NB4 (cell line): ENCODE data around the gene NIP7.

Source experiments
- DNase-seq: peaks from one replicate; pipeline ENCODE4 v3.0.0; 2010; ENCODE audit warnings: low read depth
- H3K4me3 ChIP-seq: one replicate; pipeline ENCODE4 v1.5.1; 2011; ENCODE audit warnings: mild to moderate bottlenecking, low read depth, low read length, moderate library complexity
- CTCF ChIP-seq: IDR thresholded peaks from one replicate; pipeline ENCODE4 v1.5.1; 2012; ENCODE audit warnings: low read depth, low read length
- MYC ChIP-seq: IDR thresholded peaks from 2 replicates; pipeline ENCODE4 v1.6.1; 2011; ENCODE audit warnings: low read depth, low read length
- POLR2A ChIP-seq: IDR thresholded peaks from 2 replicates; pipeline ENCODE4 v1.6.1; 2011; ENCODE audit warnings: mild to moderate bottlenecking; ENCODE audit not compliant: insufficient read length; ENCODE audit errors: extremely low read depth
- TF ChIP-seq, protein P1 (sequence below): IDR thresholded peaks from 2 replicates; pipeline ENCODE4 v1.6.1; 2011; ENCODE audit warnings: low read depth, low read length

The NIP7 gene

DNA sequence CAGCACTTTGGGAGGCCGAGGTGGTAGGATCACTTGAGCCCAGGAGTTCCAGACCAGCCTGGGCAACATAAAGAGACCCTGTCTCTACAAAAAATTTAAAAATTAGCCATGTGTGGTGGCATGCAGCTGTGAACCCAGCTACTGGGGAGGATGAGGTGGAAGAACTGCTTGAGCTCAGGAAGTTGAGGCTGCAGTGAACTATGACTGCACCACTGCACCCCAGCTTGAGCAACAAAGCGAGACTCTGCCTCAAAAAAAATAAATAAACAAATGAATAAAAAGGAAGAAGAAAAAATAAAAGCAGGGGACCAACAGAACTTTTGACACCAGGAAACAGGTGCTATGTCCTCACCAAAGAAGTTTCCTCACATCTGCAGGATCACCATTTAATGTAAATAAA, 32.0 kb downstream of the NIP7 start:
- DNase-seq = no peak
- no peak overlapping the region for H3K4me3 ChIP-seq
- TF ChIP-seq CTCF (no peak), POLR2A (no peak), MYC (no peak)
- TF ChIP-seq, protein P1, sequence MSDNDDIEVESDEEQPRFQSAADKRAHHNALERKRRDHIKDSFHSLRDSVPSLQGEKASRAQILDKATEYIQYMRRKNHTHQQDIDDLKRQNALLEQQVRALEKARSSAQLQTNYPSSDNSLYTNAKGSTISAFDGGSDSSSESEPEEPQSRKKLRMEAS = no peak

DNA sequence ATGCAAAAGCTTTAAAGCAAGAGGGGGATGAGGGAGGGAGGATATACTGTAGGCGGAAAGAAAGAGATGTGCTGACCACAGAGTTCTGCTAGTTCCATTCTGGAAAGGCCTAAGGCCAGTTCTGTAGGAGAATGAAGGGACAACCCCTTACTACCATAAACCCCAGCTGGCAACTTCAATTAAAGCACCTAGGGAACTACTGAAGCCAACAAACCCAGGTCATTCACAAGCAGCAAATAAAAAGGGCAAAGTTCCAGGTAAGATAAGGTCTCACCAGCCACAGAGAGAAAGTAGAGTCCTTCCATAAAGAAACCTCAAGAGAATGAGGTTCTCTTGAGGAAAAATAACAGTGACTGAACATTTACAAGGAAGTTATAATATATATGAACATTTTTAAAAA, 33.4 kb downstream of the NIP7 start:
- DNase-seq = no peak
- TF ChIP-seq MYC (no peak), POLR2A (no peak), CTCF (no peak)
- TF ChIP-seq, protein P1 = no peak
- H3K4me3 ChIP-seq = no peak overlapping the region

DNA sequence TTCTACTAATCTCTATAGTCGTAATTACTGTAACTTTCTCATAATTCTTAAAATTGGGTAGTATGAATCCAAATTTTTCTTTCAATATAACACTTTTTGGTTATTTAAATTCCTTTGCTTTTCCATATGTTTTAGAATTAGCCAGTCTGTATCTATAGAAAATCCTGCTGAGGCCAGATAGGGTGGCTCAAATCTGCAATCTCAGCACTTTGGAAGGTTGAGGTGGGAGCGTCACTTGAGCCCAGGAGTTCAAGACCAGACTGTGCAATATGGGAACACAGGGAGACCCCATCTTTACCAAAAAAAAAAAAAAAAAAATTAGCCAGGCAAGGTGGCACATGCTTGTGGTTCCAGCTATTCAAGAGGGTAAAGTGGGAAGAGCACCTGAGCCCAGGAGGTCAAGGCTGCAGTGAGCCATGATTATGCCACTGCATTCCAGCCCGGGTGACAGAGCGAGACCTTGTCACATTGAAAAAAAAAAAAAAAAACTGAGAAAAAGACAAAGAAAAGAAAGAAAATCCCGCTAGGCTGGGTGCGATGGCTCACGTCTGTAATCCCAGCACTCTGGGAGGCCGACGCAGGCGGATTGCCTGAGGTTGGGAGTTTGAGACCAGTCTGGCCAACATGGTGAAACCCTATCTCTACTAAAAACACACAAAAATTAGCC, 37.0 kb downstream of the NIP7 start:
- TF ChIP-seq CTCF = no peak
- TF ChIP-seq POLR2A = no peak
- TF ChIP-seq, protein P1 = no peak
- no peak for TF ChIP-seq MYC
- H3K4me3 ChIP-seq = no peak overlapping the region
- no peak for DNase-seq

DNA sequence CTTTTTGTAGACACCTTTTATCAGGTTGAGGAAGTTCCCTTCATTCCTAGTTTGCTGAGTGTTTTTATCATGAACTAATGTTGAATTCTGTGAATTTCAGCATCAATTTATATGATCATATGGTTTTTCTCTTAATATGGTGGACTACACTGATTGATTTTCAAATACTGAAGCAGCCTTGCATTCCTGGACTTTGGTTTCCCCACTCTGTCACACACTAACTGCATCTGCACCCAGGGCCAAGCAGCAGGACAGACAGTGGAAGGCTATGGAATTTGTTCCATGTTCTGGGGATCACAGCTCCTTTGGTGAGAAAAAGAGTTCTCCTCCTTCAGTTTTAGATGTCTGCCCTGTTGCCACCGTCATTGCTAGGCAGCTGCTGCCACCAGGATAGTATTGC, 38.5 kb downstream of the NIP7 start:
- no peak for DNase-seq
- no peak overlapping the region for H3K4me3 ChIP-seq
- no peak for TF ChIP-seq CTCF
- TF ChIP-seq, protein P1 = no peak
- TF ChIP-seq MYC = no peak
- TF ChIP-seq POLR2A = no peak

- no peak overlapping the region for H3K4me3 ChIP-seq
- no peak for DNase-seq
- TF ChIP-seq MYC (no peak), POLR2A (no peak), CTCF (no peak)
- TF ChIP-seq, protein P1 = no peak
Observed at GRCh38 chr16:69378760-69379159, 39.2 kb downstream of the NIP7 start.

DNA sequence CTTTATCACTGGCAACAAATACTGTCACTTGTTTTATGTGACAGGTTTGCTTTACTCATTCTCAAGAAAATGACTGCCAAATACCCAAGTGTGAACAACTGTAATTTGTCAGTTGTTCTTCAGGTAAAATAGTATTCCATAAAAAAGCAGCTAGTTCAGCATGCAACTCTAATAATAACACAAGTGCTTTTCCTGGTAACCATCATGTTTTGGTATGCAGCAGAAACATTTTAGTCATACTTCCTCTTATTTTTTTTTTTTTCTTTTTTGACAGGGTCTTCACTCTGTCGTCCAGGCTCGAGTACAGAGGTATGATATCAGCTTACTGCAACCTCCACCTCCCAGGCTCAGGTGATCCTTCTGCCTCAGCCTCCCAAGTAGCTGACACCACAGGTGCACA, 41.7 kb downstream of the NIP7 start:
- H3K4me3 ChIP-seq = no peak overlapping the region
- TF ChIP-seq MYC (no peak), CTCF (no peak), POLR2A (no peak)
- TF ChIP-seq, protein P1 = no peak
- no peak for DNase-seq
